Upper lobe of left lung (tissue), 6 donors: ENCODE measurements around the gene CELSR2. TPM values are rescaled to one million over a fixed set of nuclear protein-coding genes. Genes with fewer than 3 reads are reported as not detected.

ENCODE experiments used
- ATAC-seq, 2 donors: fragments of 200-7000 bp; cut with Tn5 transposase; one replicate each; pipeline ENCODE4 v1.9.1; 2022; ENCODE audit warnings: mild to moderate bottlenecking in 2 of 2, moderate library complexity in 2 of 2; ENCODE audit not compliant: low FRiP score in 2 of 2
- DNase-seq, 2 donors: peaks; one replicate each; pipeline ENCODE4 v3.0.0-alpha.2; 2019 to 2020
- H3K27ac ChIP-seq, 4 donors: fragments of 200-600 bp; sonication (generic); one replicate each; pipeline ENCODE4 v1.5.1; 2016 to 2019
- H3K27me3 ChIP-seq, 4 donors: fragments of 200-600 bp; sonication (generic); one replicate each; pipeline ENCODE4 v1.5.1; 2017 to 2019
- H3K36me3 ChIP-seq, 4 donors: fragments of 200-600 bp; sonication (generic); one replicate each; pipeline ENCODE4 v1.5.1; 2016 to 2019
- H3K4me1 ChIP-seq, 4 donors: fragments of 200-600 bp; sonication (generic); one replicate each; pipeline ENCODE4 v1.5.1; 2018 to 2019
- H3K4me3 ChIP-seq, 4 donors: fragments of 200-600 bp; sonication (generic); one replicate each; pipeline ENCODE4 v1.5.1; 2017 to 2019; ENCODE audit warnings: mild to moderate bottlenecking in 2 of 4, moderate library complexity in 1 of 4
- H3K9me3 ChIP-seq, 4 donors: fragments of 200-600 bp; sonication (generic); one replicate each; pipeline ENCODE4 v1.5.1; 2018 to 2019
- CTCF ChIP-seq, 6 experiments: fragments of 450-650 bp in 4 of 6; fragments of 200-600 bp in 2 of 6; sonication (generic) in 2 of 6; IDR thresholded peaks; one replicate each; pipeline ENCODE4 v1.5.1; 2016 to 2019; ENCODE audit warnings: antibody characterized with exemption in 6 of 6
- EP300 ChIP-seq, 4 donors: sonication (generic); formaldehyde crosslinking; IDR thresholded peaks; one replicate each; pipeline ENCODE4 v1.5.1; 2017; ENCODE audit warnings: antibody characterized with exemption in 4 of 4, control low read depth in 2 of 4
- POLR2A ChIP-seq, 4 donors: fragments of 450-650 bp; IDR thresholded peaks; one replicate each; pipeline ENCODE4 v1.5.1; 2016 to 2017; ENCODE audit warnings: antibody characterized with exemption in 4 of 4, mild to moderate bottlenecking in 2 of 4
- POLR2AphosphoS5 ChIP-seq, 2 donors: sonication (generic); formaldehyde crosslinking; IDR thresholded peaks; one replicate each; pipeline ENCODE4 v1.5.1; 2017; ENCODE audit warnings: antibody characterized with exemption in 2 of 2
- WGBS, 2 donors: methylation state at CpG; one replicate each; pipeline ENCODE4 v1.1.5; 2017 to 2018; 5-methylcytosine and 5-hydroxymethylcytosine counted together
- total RNA-seq, 6 donors: library from RNA; depleted of rRNA in 4 of 6; stranded (reverse); fragments of >200 nt in 4 of 6; gene quantifications; one replicate each; pipeline versions ENCODE4 v1.1.0 to v1.2.1, GENCODE V29; 2016 to 2021
- donor health status: DM: no; HTN: no; CAD: no; lungs with moderate emphysema.
- donor health status: DM: no; HTN: yes; CAD: no; lungs with severe emphysema.

Gene CELSR2
- total RNA-seq, 6 donors from 2014 or later, result 5.9 to 27.2 (median 8.8) TPM

GRCh38 chr1:109259674-109260557 lies 10.6 kb downstream of the CELSR2 start:
- WGBS, 2 donors, result 79 to 88% methylated on average over 5 to 7 of the region's 7 CpGs
- no peaks in the 10 kb centered on the region for H3K36me3 ChIP-seq
- TF ChIP-seq POLR2A (IDR thresholded peaks at IDR 0.05) (no peak), POLR2AphosphoS5 (IDR thresholded peaks at IDR 0.05) (no peak), CTCF (IDR thresholded peaks at IDR 0.05) (no peak), EP300 (IDR thresholded peaks at IDR 0.05) (no peak)
- no peaks in the 10 kb centered on the region for H3K9me3 ChIP-seq
- H3K27me3 ChIP-seq, result no peaks in the 10 kb centered on the region
- H3K4me3 ChIP-seq, result no peak overlapping the region
- DNase-seq (no peak), ATAC-seq (no peak)
- peaks cover 6 to 15% (median 7%) of the 10 kb centered on the region in 4 donors for H3K4me1 ChIP-seq
- no peak overlapping the region for H3K27ac ChIP-seq

- 93 to 95% methylated on average over 15 to 16 of the region's 16 CpGs for WGBS, 2 donors
- no peak overlapping the region for H3K4me3 ChIP-seq
Measured at GRCh38 chr1:109261006-109261405, 11.7 kb downstream of the CELSR2 start.

GRCh38 chr1:109261578-109261977 lies 12.2 kb downstream of the CELSR2 start:
- H3K9me3 ChIP-seq, result no peaks in the 10 kb centered on the region
- no peak for DNase-seq
- H3K4me3 ChIP-seq, result no peak overlapping the region
- 92 to 94% methylated on average over 6 of the region's 6 CpGs for WGBS, 2 donors
- ATAC-seq, result no peak
- no peak for TF ChIP-seq CTCF (IDR thresholded peaks at IDR 0.05)
- TF ChIP-seq POLR2A (IDR thresholded peaks at IDR 0.05), result no peak
- TF ChIP-seq EP300 (IDR thresholded peaks at IDR 0.05), result no peak
- TF ChIP-seq POLR2AphosphoS5 (IDR thresholded peaks at IDR 0.05), result no peak
- no peaks in the 10 kb centered on the region for H3K36me3 ChIP-seq
- H3K27me3 ChIP-seq, result no peaks in the 10 kb centered on the region
- no peak overlapping the region for H3K27ac ChIP-seq
- H3K4me1 ChIP-seq, result peaks cover 0 to 10% (median 3%) of the 10 kb centered on the region in 4 donors

More at GRCh38 chr1:109261006-109261405, 11.7 kb downstream of the CELSR2 start:
- no peak for ATAC-seq
- TF ChIP-seq POLR2AphosphoS5 (IDR thresholded peaks at IDR 0.05) (no peak), EP300 (IDR thresholded peaks at IDR 0.05) (no peak)
- H3K4me1 ChIP-seq, result peaks cover 0 to 10% (median 3%) of the 10 kb centered on the region in 4 donors
- no peaks in the 10 kb centered on the region for H3K27me3 ChIP-seq
- H3K9me3 ChIP-seq, result no peaks in the 10 kb centered on the region
- H3K36me3 ChIP-seq, result no peaks in the 10 kb centered on the region
- no peak for DNase-seq
- no peak overlapping the region for H3K27ac ChIP-seq

GRCh38 chr1:109262231-109263055 lies 13.1 kb downstream of the CELSR2 start:
- Histone ChIP-seq H3K4me3 (no peak overlapping the region), H3K36me3 (no peaks in the 10 kb centered on the region), H3K27ac (peak overlapping the region in 1 of 4 donors; percentile 6), H3K9me3 (no peaks in the 10 kb centered on the region), H3K27me3 (no peaks in the 10 kb centered on the region), H3K4me1 (peaks cover 0 to 10% (median 3%) of the 10 kb centered on the region in 4 donors)
- DNase-seq (no peak), ATAC-seq (no peak)
- TF ChIP-seq POLR2A (IDR thresholded peaks at IDR 0.05), result no peak
- TF ChIP-seq POLR2AphosphoS5 (IDR thresholded peaks at IDR 0.05), result no peak
- no peak for TF ChIP-seq CTCF (IDR thresholded peaks at IDR 0.05)
- TF ChIP-seq EP300 (IDR thresholded peaks at IDR 0.05), result no peak
- 89 to 93% methylated on average over 6 to 22 of the region's 22 CpGs for WGBS, 2 donors

GRCh38 chr1:109263234-109263596 lies 13.9 kb downstream of the CELSR2 start:
- TF ChIP-seq POLR2AphosphoS5 (IDR thresholded peaks at IDR 0.05), result no peak
- TF ChIP-seq POLR2A (IDR thresholded peaks at IDR 0.05), result no peak
- TF ChIP-seq CTCF (IDR thresholded peaks at IDR 0.05), result no peak
- TF ChIP-seq EP300 (IDR thresholded peaks at IDR 0.05), result no peak
- Histone ChIP-seq H3K27ac (peak overlapping the region in 1 of 4 donors; percentile 6), H3K4me1 (peaks cover 0 to 10% (median 3%) of the 10 kb centered on the region in 4 donors), H3K27me3 (no peaks in the 10 kb centered on the region), H3K9me3 (no peaks in the 10 kb centered on the region), H3K36me3 (no peaks in the 10 kb centered on the region), H3K4me3 (no peak overlapping the region)
- peak in 1 of 2 donors; percentile 75 for DNase-seq
- peak in 1 of 2 donors; percentile 17 for ATAC-seq
- WGBS, 2 donors, result 85 to 87% methylated on average over 4 to 12 of the region's 12 CpGs
